HG03097 (cell line): ENCODE measurements around the gene ZNF511.
A peak's percentile ranks its signal among the peaks of the same experiment; 100 is the strongest.
"Not testable (repeated sequence)": the region's sequence is repeated elsewhere in the genome, so short reads cannot be mapped to it uniquely, and the experiment has no call there.

Source experiments
- ATAC-seq: cut with Tn5 transposase; IDR thresholded peaks from one replicate; pipeline ENCODE4 v1.9.1; 2021; ENCODE audit not compliant: unreplicated experiment, low FRiP score

ZNF511 gene

GRCh38 chr10:133308421-133309099 is at the start of gene ZNF511, which contains the start of gene TUBGCP2:
TSS of gene ZNF511 (plus strand) at chr10:133308914. CDS start at chr10:133308944, 30 bp downstream.
TSS of gene TUBGCP2 (minus strand) at chr10:133308872. CDS start at chr10:133302941, 5,931 bp downstream.
- peak; percentile 65 for ATAC-seq

- no peak for ATAC-seq
Observed at GRCh38 chr10:133259602-133259989, 49.1 kb upstream of the ZNF511 start.

- ATAC-seq, result no peak
Observed at GRCh38 chr10:133260895-133261725, 47.6 kb upstream of the ZNF511 start.

- ATAC-seq, result peak; percentile 29
Observed at GRCh38 chr10:133261726-133262325, 46.9 kb upstream of the ZNF511 start.

- no peak for ATAC-seq
Observed at GRCh38 chr10:133262696-133263095, 46.0 kb upstream of the ZNF511 start.

GRCh38 chr10:133263674-133264073 is 45.0 kb upstream of the ZNF511 start:
- ATAC-seq, result no peak

- ATAC-seq, result no peak
Observed at GRCh38 chr10:133264461-133264860, 44.3 kb upstream of the ZNF511 start.

- not testable (repeated sequence) for ATAC-seq
Observed at GRCh38 chr10:133265052-133265451, 43.7 kb upstream of the ZNF511 start.

- ATAC-seq, result no peak
Observed at GRCh38 chr10:133266056-133266795, 42.5 kb upstream of the ZNF511 start.

GRCh38 chr10:133267293-133267692 is 41.4 kb upstream of the ZNF511 start:
- ATAC-seq, result no peak

- no peak for ATAC-seq
Observed at GRCh38 chr10:133267829-133268228, 40.9 kb upstream of the ZNF511 start.

GRCh38 chr10:133268532-133268931 is 40.2 kb upstream of the ZNF511 start:
- no peak for ATAC-seq

GRCh38 chr10:133269367-133269766 is 39.3 kb upstream of the ZNF511 start:
- ATAC-seq, result no peak

- ATAC-seq, result no peak
Observed at GRCh38 chr10:133270204-133270603, 38.5 kb upstream of the ZNF511 start.

- ATAC-seq, result no peak
Observed at GRCh38 chr10:133270773-133271297, 37.9 kb upstream of the ZNF511 start.

GRCh38 chr10:133271521-133272300 is 37.0 kb upstream of the ZNF511 start:
- ATAC-seq, result no peak

- ATAC-seq, result no peak
Observed at GRCh38 chr10:133272301-133272963, 36.3 kb upstream of the ZNF511 start.

- no peak for ATAC-seq
Observed at GRCh38 chr10:133272964-133273420, 35.7 kb upstream of the ZNF511 start.

GRCh38 chr10:133273534-133274143 is 35.1 kb upstream of the ZNF511 start:
- no peak for ATAC-seq
